Fibroblast of lung (primary cell): ENCODE data around the gene CSF3R. TPM values are rescaled to one million over a fixed set of nuclear protein-coding genes. Genes with fewer than 3 reads are reported as not detected.

Experiments used
- DNase-seq, 2 donors: peaks; one replicate each; pipeline versions ENCODE4 v3.0.0 to v3.0.0-alpha.2; 2010; ENCODE audit warnings: low read depth in 2 of 2
- H2AFZ ChIP-seq: 2 replicates; pipeline ENCODE4 v1.5.1; 2012; ENCODE audit warnings: low read length, control low read depth, inconsistent platforms
- H3K27ac ChIP-seq: 2 replicates; pipeline ENCODE4 v1.5.1; 2011; ENCODE audit warnings: low read length, control low read depth; ENCODE audit not compliant: insufficient read depth
- H3K27me3 ChIP-seq: 2 replicates; pipeline ENCODE4 v1.5.1; 2011; ENCODE audit warnings: mild to moderate bottlenecking, low read length; ENCODE audit not compliant: control insufficient read depth, insufficient read depth
- H3K36me3 ChIP-seq: 2 replicates; pipeline ENCODE4 v1.5.1; 2011; ENCODE audit warnings: low read length; ENCODE audit not compliant: control insufficient read depth, insufficient read depth
- H3K4me1 ChIP-seq: 2 replicates; pipeline ENCODE4 v1.5.1; 2011; ENCODE audit warnings: low read length; ENCODE audit not compliant: control insufficient read depth, insufficient read depth; ENCODE audit errors: extremely low read depth
- H3K4me2 ChIP-seq: 2 replicates; pipeline ENCODE4 v1.5.1; 2011; ENCODE audit warnings: low read length, control low read depth; ENCODE audit not compliant: insufficient read depth; ENCODE audit errors: extremely low read depth
- H3K4me3 ChIP-seq, 4 experiments: fragments of 200-600 bp in 1 of 4; sonication (generic) in 1 of 4; replicated peaks in 1 of 4; 2 replicates each; pipeline ENCODE4 v1.5.1; 2011 to 2016; ENCODE audit warnings: low read length in 4 of 4, low read depth in 3 of 4, mild to moderate bottlenecking in 3 of 4, control low read depth in 2 of 4, inconsistent platforms in 1 of 4, mixed read lengths in 1 of 4; ENCODE audit not compliant: insufficient read depth in 1 of 4; ENCODE audit errors: control extremely low read depth in 1 of 4
- H3K79me2 ChIP-seq: 2 replicates; pipeline ENCODE4 v1.5.1; 2012; ENCODE audit warnings: mild to moderate bottlenecking, low read length, inconsistent platforms; ENCODE audit not compliant: control insufficient read depth, insufficient read depth
- H3K9ac ChIP-seq: 2 replicates; pipeline ENCODE4 v1.5.1; 2011; ENCODE audit warnings: mild to moderate bottlenecking, low read length, control low read depth; ENCODE audit not compliant: insufficient read depth
- H3K9me3 ChIP-seq: 2 replicates; pipeline ENCODE4 v1.5.1; 2012; ENCODE audit warnings: low read depth, low read length; ENCODE audit not compliant: control insufficient read depth, insufficient read depth
- H4K20me1 ChIP-seq: 2 replicates; pipeline ENCODE4 v1.5.1; 2011; ENCODE audit warnings: low read length; ENCODE audit not compliant: control insufficient read depth, insufficient read depth; ENCODE audit errors: extremely low read depth
- CTCF ChIP-seq, 2 donors: IDR thresholded peaks in 1 of 2; conservative IDR thresholded peaks in 1 of 2; 1 replicate in 1 of 2; 2 replicates in 1 of 2; pipeline ENCODE4 v1.5.1; 2011 to 2012; ENCODE audit warnings: low read length in 2 of 2, control low read depth in 1 of 2, inconsistent platforms in 1 of 2, low read depth in 1 of 2, mild to moderate bottlenecking in 1 of 2
- EZH2 ChIP-seq: IDR thresholded peaks from 2 replicates; pipeline ENCODE4 v1.5.1; 2012; ENCODE audit warnings: low read length, control low read depth, mild to moderate bottlenecking; ENCODE audit errors: missing control alignments
- polyA plus RNA-seq, 2 donors: library from polyadenylated mRNA; depleted of rRNA in 1 of 2; stranded (reverse) in 1 of 2; unstranded in 1 of 2; fragments of >200 nt; gene quantifications; 2 replicates each; pipeline ENCODE4 v1.2.1, GENCODE V29; 2011 to 2012; ENCODE audit warnings: missing spikeins in 1 of 2
- total RNA-seq: library from RNA; depleted of rRNA; stranded (reverse); fragments of >200 nt; gene quantifications from 2 replicates; pipeline ENCODE4 v1.2.1, GENCODE V29; 2014

CSF3R gene
- total and polyA plus RNA-seq, 2 donors (not counting 1 experiment from before 2014, with no cell fraction given), result under 0.01 TPM; not detected in 1

- Histone ChIP-seq H3K4me1 (no peaks in the 10 kb centered on the region), H3K4me3 (no peak overlapping the region), H3K27me3 (no peaks in the 10 kb centered on the region), H2AFZ (no peak overlapping the region), H3K79me2 (no peaks in the 10 kb centered on the region), H3K9me3 (no peaks in the 10 kb centered on the region), H3K9ac (no peak overlapping the region), H3K4me2 (no peak overlapping the region), H3K27ac (no peak overlapping the region), H3K36me3 (no peaks in the 10 kb centered on the region), H4K20me1 (no peaks in the 10 kb centered on the region)
- no peak for DNase-seq
- TF ChIP-seq EZH2 (no peak), CTCF (conservative IDR thresholded peaks at IDR 0.05 in 1 of 2, IDR thresholded peaks at IDR 0.05 in 1 of 2; ENCODE audit: low read depth in 1 of 2, low read length in 2 of 2) (no peak)
Measured at GRCh38 chr1:36472656-36473055, 10.1 kb downstream of the CSF3R start.

GRCh38 chr1:36471830-36472641, 10.7 kb downstream of the CSF3R start:
- Histone ChIP-seq H3K9me3 (no peaks in the 10 kb centered on the region), H3K4me3 (no peak overlapping the region), H3K9ac (no peak overlapping the region), H3K27me3 (no peaks in the 10 kb centered on the region), H4K20me1 (no peaks in the 10 kb centered on the region), H2AFZ (no peak overlapping the region), H3K36me3 (no peaks in the 10 kb centered on the region), H3K79me2 (no peaks in the 10 kb centered on the region), H3K4me1 (no peaks in the 10 kb centered on the region), H3K27ac (no peak overlapping the region), H3K4me2 (no peak overlapping the region)
- TF ChIP-seq EZH2 (no peak), CTCF (conservative IDR thresholded peaks at IDR 0.05 in 1 of 2, IDR thresholded peaks at IDR 0.05 in 1 of 2; ENCODE audit: low read depth in 1 of 2, low read length in 2 of 2) (no peak)
- DNase-seq, result no peak

GRCh38 chr1:36469163-36469562, 13.6 kb downstream of the CSF3R start:
- Histone ChIP-seq H3K36me3 (no peaks in the 10 kb centered on the region), H3K27ac (no peak overlapping the region), H3K9ac (no peak overlapping the region), H3K9me3 (no peaks in the 10 kb centered on the region), H3K79me2 (no peaks in the 10 kb centered on the region), H2AFZ (no peak overlapping the region), H3K27me3 (no peaks in the 10 kb centered on the region), H3K4me1 (peaks cover 3% of the 10 kb centered on the region), H3K4me2 (no peak overlapping the region), H3K4me3 (no peak overlapping the region), H4K20me1 (no peaks in the 10 kb centered on the region)
- TF ChIP-seq EZH2 (no peak), CTCF (conservative IDR thresholded peaks at IDR 0.05 in 1 of 2, IDR thresholded peaks at IDR 0.05 in 1 of 2; ENCODE audit: low read depth in 1 of 2, low read length in 2 of 2) (no peak)
- DNase-seq, result no peak
